HG02885 (cell line): ENCODE results near the gene PLCD1.

Experiments
- ATAC-seq: cut with Tn5 transposase; IDR thresholded peaks from one replicate; pipeline ENCODE4 v1.9.1; 2021; ENCODE audit warnings: mild to moderate bottlenecking; ENCODE audit not compliant: unreplicated experiment, poor library complexity

PLCD1 gene

GRCh38 chr3:38018296-38019266 is 10.9 kb downstream of the PLCD1 start:
- no peak for ATAC-seq

- ATAC-seq = no peak
Measured at GRCh38 chr3:38017445-38018295, 11.8 kb downstream of the PLCD1 start.

- ATAC-seq = no peak
Measured at GRCh38 chr3:38016847-38017444, 12.5 kb downstream of the PLCD1 start.

- no peak for ATAC-seq
Measured at GRCh38 chr3:38016410-38016809, 13.0 kb downstream of the PLCD1 start.

GRCh38 chr3:38015984-38016383 is 13.5 kb downstream of the PLCD1 start:
- ATAC-seq = no peak

GRCh38 chr3:38015485-38015884 is 14.0 kb downstream of the PLCD1 start:
- no peak for ATAC-seq

GRCh38 chr3:38011111-38011510 is 18.3 kb downstream of the PLCD1 start:
- ATAC-seq = no peak

GRCh38 chr3:38009807-38010591 is 19.4 kb downstream of the PLCD1 start:
- no peak for ATAC-seq

- no peak for ATAC-seq
Measured at GRCh38 chr3:38008971-38009580, 20.4 kb downstream of the PLCD1 start.

- no peak for ATAC-seq
Measured at GRCh38 chr3:38008191-38008701, 21.2 kb downstream of the PLCD1 start.

- no peak for ATAC-seq
Measured at GRCh38 chr3:38007754-38008090, 21.7 kb downstream of the PLCD1 start.

GRCh38 chr3:38006445-38006995 is 22.9 kb downstream of the PLCD1 start:
- ATAC-seq = no peak

GRCh38 chr3:38006031-38006430 is 23.4 kb downstream of the PLCD1 start:
- no peak for ATAC-seq

GRCh38 chr3:38005076-38006020 is 24.1 kb downstream of the PLCD1 start:
- ATAC-seq = no peak

- peak; percentile 76 for ATAC-seq
Measured at GRCh38 chr3:38004415-38005075, 24.9 kb downstream of the PLCD1 start.

GRCh38 chr3:38003817-38004414 is 25.5 kb downstream of the PLCD1 start:
- no peak for ATAC-seq

- ATAC-seq = peak; percentile 29
Measured at GRCh38 chr3:38003371-38003816, 26.0 kb downstream of the PLCD1 start.
